Liver (tissue), 9 donors: ENCODE data around the gene SLC8A2. TPM values are rescaled to one million over a fixed set of nuclear protein-coding genes. Genes with fewer than 3 reads are reported as not detected.

Experiments
- DNase-seq: peaks from one replicate; pipeline ENCODE4 v3.0.0-alpha.2; 2017; ENCODE audit warnings: low spot score
- H3K27ac ChIP-seq, 2 donors: one replicate each; pipeline ENCODE4 v1.7.0; 2013; ENCODE audit warnings: inconsistent platforms in 2 of 2, low read length in 2 of 2, control low read depth in 1 of 2, low read depth in 1 of 2, mild to moderate bottlenecking in 1 of 2
- H3K27me3 ChIP-seq, 4 donors: one replicate each; pipeline versions ENCODE4 v1.6.1 to v1.7.0; 2013; ENCODE audit warnings: low read length in 3 of 4, inconsistent platforms in 1 of 4, mild to moderate bottlenecking in 1 of 4, moderate library complexity in 1 of 4; ENCODE audit not compliant: control insufficient read depth in 4 of 4, insufficient read depth in 4 of 4
- H3K36me3 ChIP-seq, 4 donors: one replicate each; pipeline versions ENCODE4 v1.6.1 to v1.7.0; 2013; ENCODE audit warnings: low read length in 3 of 4, mild to moderate bottlenecking in 3 of 4, low read depth in 1 of 4, moderate library complexity in 1 of 4; ENCODE audit not compliant: control insufficient read depth in 4 of 4, insufficient read depth in 3 of 4
- H3K4me1 ChIP-seq, 4 donors: one replicate each; pipeline versions ENCODE4 v1.6.1 to v1.7.0; 2013; ENCODE audit warnings: low read length in 3 of 4, mild to moderate bottlenecking in 3 of 4, moderate library complexity in 1 of 4; ENCODE audit not compliant: control insufficient read depth in 4 of 4, insufficient read depth in 4 of 4
- H3K4me3 ChIP-seq, 3 donors: one replicate each; pipeline versions ENCODE4 v1.6.1 to v1.7.0; 2013; ENCODE audit warnings: low read length in 3 of 3, control low read depth in 1 of 3, low read depth in 1 of 3, mild to moderate bottlenecking in 1 of 3
- H3K9ac ChIP-seq, 2 donors: one replicate each; pipeline ENCODE4 v1.7.0; 2013; ENCODE audit warnings: low read length in 2 of 2, mild to moderate bottlenecking in 2 of 2, moderate library complexity in 2 of 2, control low read depth in 1 of 2, low read depth in 1 of 2
- H3K9me3 ChIP-seq, 4 donors: one replicate each; pipeline versions ENCODE4 v1.6.1 to v1.7.0; 2013; ENCODE audit warnings: low read length in 3 of 4; ENCODE audit not compliant: control insufficient read depth in 4 of 4
- ATF3 ChIP-seq: IDR thresholded peaks from 2 replicates; pipeline ENCODE4 v1.6.1; 2016; ENCODE audit warnings: antibody characterized with exemption
- CTCF ChIP-seq: fragments of 150-350 bp; IDR thresholded peaks from 2 replicates; pipeline ENCODE4 v1.5.1; 2017; ENCODE audit warnings: improper control_type of control experiment, low read depth, low read length; ENCODE audit not compliant: missing input control
- EGR1 ChIP-seq, 2 donors: IDR thresholded peaks; 2 replicates each; pipeline ENCODE4 v1.6.1; 2016 to 2018; ENCODE audit warnings: antibody characterized with exemption in 2 of 2, low read depth in 2 of 2
- FOXA1 ChIP-seq: IDR thresholded peaks from 2 replicates; pipeline ENCODE4 v1.6.1; 2016; ENCODE audit warnings: antibody characterized with exemption
- FOXA2 ChIP-seq: IDR thresholded peaks from 2 replicates; pipeline ENCODE4 v1.6.1; 2016; ENCODE audit warnings: antibody characterized with exemption
- GABPA ChIP-seq, 2 donors: IDR thresholded peaks in 1 of 2; conservative IDR thresholded peaks in 1 of 2; 2 replicates each; pipeline ENCODE4 v1.6.1; 2016; ENCODE audit warnings: antibody characterized with exemption in 2 of 2, mild to moderate bottlenecking in 1 of 2, moderate library complexity in 1 of 2
- HNF4A ChIP-seq, 2 donors: conservative IDR thresholded peaks; 2 replicates each; pipeline ENCODE4 v1.6.1; 2016; ENCODE audit warnings: antibody characterized with exemption in 2 of 2, mild to moderate bottlenecking in 2 of 2
- HNF4G ChIP-seq: IDR thresholded peaks from 2 replicates; pipeline ENCODE4 v1.6.1; 2016; ENCODE audit warnings: antibody characterized with exemption
- JUND ChIP-seq, 2 donors: IDR thresholded peaks; 2 replicates each; pipeline ENCODE4 v1.6.1; 2016; ENCODE audit warnings: antibody characterized with exemption in 2 of 2
- MAX ChIP-seq: IDR thresholded peaks from 2 replicates; pipeline ENCODE4 v1.6.1; 2016; ENCODE audit warnings: antibody characterized with exemption
- NR2F2 ChIP-seq: IDR thresholded peaks from 2 replicates; pipeline ENCODE4 v1.6.1; 2016; ENCODE audit warnings: antibody characterized with exemption
- RAD21 ChIP-seq, 2 donors: IDR thresholded peaks; 2 replicates each; pipeline ENCODE4 v1.6.1; 2016; ENCODE audit warnings: antibody characterized with exemption in 2 of 2, mild to moderate bottlenecking in 2 of 2
- REST ChIP-seq: IDR thresholded peaks from 2 replicates; pipeline ENCODE4 v1.6.1; 2016; ENCODE audit warnings: antibody characterized with exemption, mild to moderate bottlenecking
- RXRA ChIP-seq, 2 donors: IDR thresholded peaks; 2 replicates each; pipeline ENCODE4 v1.6.1; 2017 to 2018; ENCODE audit warnings: antibody characterized with exemption in 2 of 2, mild to moderate bottlenecking in 1 of 2
- SP1 ChIP-seq: IDR thresholded peaks from 2 replicates; pipeline ENCODE4 v1.6.1; 2018; ENCODE audit warnings: antibody characterized with exemption, mild to moderate bottlenecking
- TAF1 ChIP-seq: conservative IDR thresholded peaks from 2 replicates; pipeline ENCODE4 v1.6.1; 2016; ENCODE audit warnings: antibody characterized with exemption, mild to moderate bottlenecking
- YY1 ChIP-seq: IDR thresholded peaks from 2 replicates; pipeline ENCODE4 v1.6.1; 2016; ENCODE audit warnings: antibody characterized with exemption, mild to moderate bottlenecking
- WGBS: extraction: QIAGEN DNeasy Blood & Tissue Kit; methylation state at CpG from one replicate; pipeline ENCODE4 v1.1.7; 2013; 5-methylcytosine and 5-hydroxymethylcytosine counted together
- polyA plus RNA-seq, 2 donors: library from polyadenylated mRNA; stranded (reverse) in 1 of 2; unstranded in 1 of 2; fragments of 200-250 nt in 1 of 2; fragments of >200 nt in 1 of 2; fragmentation: Nextera tagmentation in 1 of 2; extraction: Ambion mirVana in 1 of 2; gene quantifications; one replicate each; pipeline versions ENCODE4 v1.2.1 to v1.2.3, GENCODE V29; 2013 to 2015
- total RNA-seq, 2 donors: library from RNA; depleted of rRNA; stranded (reverse); fragments of >200 nt; gene quantifications; one replicate each; pipeline ENCODE4 v1.2.3, GENCODE V29; 2014
- TF ChIP-seq, protein P1 (sequence below): IDR thresholded peaks from 2 replicates; pipeline ENCODE4 v1.6.1; 2016; ENCODE audit warnings: antibody characterized with exemption
- donor health status: healthy.
- donor health status: healthy.
- donor health status: healthy.
- donor health status: healthy.
- donor health status: healthy.

SLC8A2 gene
- total and polyA plus RNA-seq, 4 donors, result 0.01 to 0.25 TPM; not detected in 2

GRCh38 chr19:47514869-47515588 lies 43.3 kb upstream of the SLC8A2 start, which contains the start of gene NAPA (continued):
- peak; percentile 59 for TF ChIP-seq REST
- peak in 1 of 2 donors; percentile 76 for TF ChIP-seq GABPA (IDR thresholded peaks at IDR 0.05 in 1 of 2, conservative IDR thresholded peaks at IDR 0.05 in 1 of 2)
- peak in 1 of 2 donors; percentile 52 for TF ChIP-seq JUND (IDR thresholded peaks at IDR 0.05)
- TF ChIP-seq ATF3, result peak; percentile 49

DNA sequence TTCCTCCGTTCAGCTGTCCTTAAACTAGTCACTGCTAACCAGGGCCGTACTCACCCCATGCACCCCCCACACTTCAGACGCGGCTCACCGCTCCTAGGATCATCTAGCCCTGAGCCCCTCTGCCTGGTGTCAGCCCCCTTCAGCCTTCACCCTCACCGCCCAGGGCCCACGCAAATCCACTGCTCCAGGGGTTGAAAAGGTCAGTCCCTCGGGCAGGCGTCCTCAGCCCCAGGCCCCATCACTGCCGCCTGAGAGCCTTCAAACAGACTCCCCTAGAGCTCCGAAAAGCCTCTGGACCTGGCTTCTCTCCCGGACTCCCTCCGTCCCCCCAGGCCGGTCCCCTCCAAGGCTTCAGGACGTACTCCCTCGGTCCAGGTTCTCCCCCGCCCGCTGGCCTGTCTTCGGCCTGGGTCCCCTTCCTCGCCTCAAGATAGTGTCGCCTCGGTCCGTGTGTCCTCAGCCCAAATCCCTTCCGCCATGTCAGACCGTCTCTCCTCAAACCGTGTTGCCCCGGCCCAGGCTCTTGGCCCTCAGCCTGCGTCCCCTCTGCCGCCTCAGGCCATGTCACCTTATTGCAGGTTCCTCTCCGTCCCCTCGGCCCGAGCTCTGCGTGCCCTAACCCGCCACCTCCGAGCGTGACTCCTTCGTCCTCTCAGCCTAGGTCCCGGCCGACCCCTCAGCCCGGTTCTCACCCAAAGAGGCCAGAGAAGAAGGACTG lies 42.6 kb upstream of the SLC8A2 start:
- 2% methylated on average over 40 of the region's 40 CpGs for WGBS
- DNase-seq, result no peak
- no peaks in the 10 kb centered on the region for H3K27me3 ChIP-seq
- peaks cover 0 to 2% (median 0%) of the 10 kb centered on the region in 4 donors for H3K36me3 ChIP-seq
- H3K9ac ChIP-seq, result peak overlapping the region; percentile 97
- no peaks in the 10 kb centered on the region for H3K9me3 ChIP-seq
- peak overlapping the region; percentile 87 to 98 for H3K27ac ChIP-seq
- peaks cover 18 to 55% (median 42%) of the 10 kb centered on the region in 4 donors for H3K4me1 ChIP-seq
- H3K4me3 ChIP-seq, result peak overlapping the region; percentile 72 to 100 (median 96)
- TF ChIP-seq MAX (no peak), GABPA (IDR thresholded peaks at IDR 0.05 in 1 of 2, conservative IDR thresholded peaks at IDR 0.05 in 1 of 2) (no peak), YY1 (no peak), NR2F2 (no peak), HNF4G (no peak), FOXA2 (no peak), CTCF (no peak), SP1 (no peak), FOXA1 (no peak), JUND (IDR thresholded peaks at IDR 0.05) (no peak), HNF4A (conservative IDR thresholded peaks at IDR 0.05) (no peak), RAD21 (IDR thresholded peaks at IDR 0.05) (no peak), TAF1 (no peak), RXRA (IDR thresholded peaks at IDR 0.05) (no peak), EGR1 (IDR thresholded peaks at IDR 0.05; ENCODE audit: low read depth in 2 of 2) (no peak), ATF3 (no peak)
- TF ChIP-seq, protein P1, sequence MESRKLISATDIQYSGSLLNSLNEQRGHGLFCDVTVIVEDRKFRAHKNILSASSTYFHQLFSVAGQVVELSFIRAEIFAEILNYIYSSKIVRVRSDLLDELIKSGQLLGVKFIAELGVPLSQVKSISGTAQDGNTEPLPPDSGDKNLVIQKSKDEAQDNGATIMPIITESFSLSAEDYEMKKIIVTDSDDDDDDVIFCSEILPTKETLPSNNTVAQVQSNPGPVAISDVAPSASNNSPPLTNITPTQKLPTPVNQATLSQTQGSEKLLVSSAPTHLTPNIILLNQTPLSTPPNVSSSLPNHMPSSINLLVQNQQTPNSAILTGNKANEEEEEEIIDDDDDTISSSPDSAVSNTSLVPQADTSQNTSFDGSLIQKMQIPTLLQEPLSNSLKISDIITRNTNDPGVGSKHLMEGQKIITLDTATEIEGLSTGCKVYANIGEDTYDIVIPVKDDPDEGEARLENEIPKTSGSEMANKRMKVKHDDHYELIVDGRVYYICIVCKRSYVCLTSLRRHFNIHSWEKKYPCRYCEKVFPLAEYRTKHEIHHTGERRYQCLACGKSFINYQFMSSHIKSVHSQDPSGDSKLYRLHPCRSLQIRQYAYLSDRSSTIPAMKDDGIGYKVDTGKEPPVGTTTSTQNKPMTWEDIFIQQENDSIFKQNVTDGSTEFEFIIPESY, result no peak
